Erythroblast (primary cell): ENCODE data around the gene BMP10.

Experiments used
- GATA1 ChIP-seq: IDR thresholded peaks from 2 replicates; pipeline ENCODE4 v1.6.1; 2011; ENCODE audit warnings: low read depth, mild to moderate bottlenecking, control low read depth, low read length, moderate library complexity
- POLR2A ChIP-seq: IDR thresholded peaks from 2 replicates; pipeline ENCODE4 v1.6.1; 2011; ENCODE audit warnings: mild to moderate bottlenecking, low read length

DNA sequence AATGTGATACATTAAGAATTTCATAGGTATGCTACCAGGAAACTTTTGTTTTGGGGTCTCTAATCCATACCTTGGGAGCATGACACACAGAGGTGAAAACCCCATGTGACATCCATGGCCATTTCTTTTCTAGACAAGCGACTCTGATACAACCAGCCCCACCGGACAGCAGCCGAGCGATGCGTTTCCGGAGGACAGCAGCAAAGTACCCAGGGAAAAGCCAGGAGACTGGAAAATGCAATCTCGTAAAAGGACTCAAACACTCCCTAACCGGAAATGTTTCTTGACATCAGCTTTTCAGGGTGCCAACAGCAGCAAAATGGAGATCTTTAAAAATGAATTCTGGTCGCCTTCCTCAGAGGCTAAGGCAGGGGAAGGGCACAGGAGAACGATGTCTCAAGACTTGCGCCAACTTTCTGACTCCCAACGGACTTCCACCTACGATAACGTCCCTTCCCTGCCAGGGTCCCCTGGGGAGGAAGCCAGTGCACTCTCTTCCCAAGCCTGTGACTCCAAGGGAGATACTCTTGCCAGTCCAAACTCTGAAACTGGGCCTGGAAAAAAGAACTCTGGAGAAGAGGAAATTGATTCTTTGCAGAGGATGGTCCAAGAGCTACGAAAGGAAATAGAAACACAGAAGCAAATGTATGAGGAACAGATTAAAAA is 48.9 kb downstream of the BMP10 start:
- TF ChIP-seq POLR2A, result no peak
- TF ChIP-seq GATA1, result no peak
